Heart right ventricle (tissue), 16 donors: ENCODE data around the gene DIP2A. TPM values are rescaled to one million over a fixed set of nuclear protein-coding genes. Genes with fewer than 3 reads are reported as not detected.
A peak's percentile ranks its signal among the peaks of the same experiment; 100 is the strongest.

Experiments
- ATAC-seq, 8 donors: fragments of 200-7000 bp; cut with Tn5 transposase; one replicate each; pipeline ENCODE4 v1.9.1; 2020; ENCODE audit warnings: mild to moderate bottlenecking in 8 of 8, moderate library complexity in 8 of 8, moderate number of reproducible peaks in 1 of 8
- DNase-seq, 2 donors: peaks; one replicate each; pipeline ENCODE4 v3.0.0-alpha.2; 2020
- H3K27ac ChIP-seq, 10 donors: fragments of 200-600 bp; sonication (generic) in 2 of 10; one replicate each; pipeline versions ENCODE4 v1.5.0 to v1.8.0; 2020 to 2022; ENCODE audit warnings: mild to moderate bottlenecking in 3 of 10
- H3K27me3 ChIP-seq, 7 donors: fragments of 200-600 bp; one replicate each; pipeline ENCODE4 v1.8.0; 2021 to 2022; ENCODE audit warnings: mild to moderate bottlenecking in 2 of 7
- H3K36me3 ChIP-seq, 9 donors: fragments of 200-600 bp; sonication (generic) in 1 of 9; one replicate each; pipeline versions ENCODE4 v1.5.0 to v1.8.0; 2020 to 2022; ENCODE audit warnings: mild to moderate bottlenecking in 2 of 9
- H3K4me1 ChIP-seq, 9 donors: fragments of 200-600 bp; sonication (generic) in 1 of 9; one replicate each; pipeline versions ENCODE4 v1.5.0 to v1.8.0; 2020 to 2022; ENCODE audit warnings: mild to moderate bottlenecking in 4 of 9
- H3K4me3 ChIP-seq, 10 donors: fragments of 200-600 bp; sonication (generic) in 2 of 10; one replicate each; pipeline versions ENCODE4 v1.5.0 to v1.8.0; 2020 to 2022; ENCODE audit warnings: mild to moderate bottlenecking in 7 of 10, moderate library complexity in 2 of 10
- H3K9me3 ChIP-seq, 11 donors: fragments of 200-600 bp in 10 of 11; sonication (generic) in 2 of 11; one replicate each; pipeline versions ENCODE4 v1.5.0 to v1.8.0; 2013 to 2022; ENCODE audit warnings: mild to moderate bottlenecking in 2 of 11, control low read depth in 1 of 11, moderate library complexity in 1 of 11
- CTCF ChIP-seq, 9 donors: fragments of 200-600 bp; sonication (generic) in 2 of 9; IDR thresholded peaks; one replicate each; pipeline versions ENCODE4 v1.5.0 to v1.8.0; 2021 to 2022; ENCODE audit warnings: antibody characterized with exemption in 9 of 9, mild to moderate bottlenecking in 5 of 9, moderate library complexity in 1 of 9
- WGBS, 2 donors: extraction: QIAGEN DNeasy Blood & Tissue Kit; methylation state at CpG; one replicate each; pipeline ENCODE4 v1.1.7; 2013; ENCODE audit warnings: inconsistent platforms in 1 of 2; 5-methylcytosine and 5-hydroxymethylcytosine counted together
- intact Hi-C, 10 donors: fragments of 100-400 bp; cut with DNase I; formaldehyde crosslinking; loops; one replicate each; pipeline versions ENCODE4 v1.11.1 to v1.14.2; 2022
- polyA plus RNA-seq, 2 donors: library from polyadenylated mRNA; stranded (reverse); fragments of 200-250 nt; gene quantifications; one replicate each; pipeline ENCODE4 v1.2.3, GENCODE V29; 2013
- total RNA-seq, 10 donors: library from RNA; stranded (reverse); fragmentation: NEBNext Ultra II Directional in 3 of 10; extraction: Animal tissue kit (Norgen Biotek cat#: 25700) in 3 of 10; gene quantifications; one replicate each; pipeline versions ENCODE4 v1.2.1 to v1.2.4, GENCODE V29; 2021 to 2023
- donor health status: Arrhythmogenic right ventricular cardiomyopathy.
- donor health status: ischemic (EF 13 %, LVEDD 7.1; RV severe dilation, severe dysfunction).
- donor health status: healthy with polysubstance abuse.
- donor health status: DM: no; HTN: yes; CAD: no.
- donor health status: DM: no; HTN: no; CAD: no.
- donor health status: ischemic (EF 25% LVEDD 6.9; RV normal size, moderate dysfunction).
- donor health status: ischemic (EF 25% LVEDD 5.7; RV mildly dilated, moderate dysfunction).
- donor health status: healthy.
- donor health status: DM: yes; HTN: yes; CAD: no.
- donor health status: Ischemic cardiomyopathy.
- donor health status: ischemic (EF 35%, LVEDD 5.7; RV mildly dilated, moderate dysfunction).
- donor health status: nonischemic (EF 11% LVEDD 7.7; RV severe dilation, severe dysfunction).
- donor health status: DM: yes; HTN: yes; CAD: no.
- donor health status: PGD.
- donor health status: ischemic (EF 29% LVEDD 5.4; RV normal size, mild dysfunction).
- donor health status: nonischemic (EF 23%, LVEDD 6.1; RV moderate dilation, normal function).

Gene DIP2A
- total and polyA plus RNA-seq, 12 donors, result 9.4 to 45.2 (median 22.9) TPM

DNA sequence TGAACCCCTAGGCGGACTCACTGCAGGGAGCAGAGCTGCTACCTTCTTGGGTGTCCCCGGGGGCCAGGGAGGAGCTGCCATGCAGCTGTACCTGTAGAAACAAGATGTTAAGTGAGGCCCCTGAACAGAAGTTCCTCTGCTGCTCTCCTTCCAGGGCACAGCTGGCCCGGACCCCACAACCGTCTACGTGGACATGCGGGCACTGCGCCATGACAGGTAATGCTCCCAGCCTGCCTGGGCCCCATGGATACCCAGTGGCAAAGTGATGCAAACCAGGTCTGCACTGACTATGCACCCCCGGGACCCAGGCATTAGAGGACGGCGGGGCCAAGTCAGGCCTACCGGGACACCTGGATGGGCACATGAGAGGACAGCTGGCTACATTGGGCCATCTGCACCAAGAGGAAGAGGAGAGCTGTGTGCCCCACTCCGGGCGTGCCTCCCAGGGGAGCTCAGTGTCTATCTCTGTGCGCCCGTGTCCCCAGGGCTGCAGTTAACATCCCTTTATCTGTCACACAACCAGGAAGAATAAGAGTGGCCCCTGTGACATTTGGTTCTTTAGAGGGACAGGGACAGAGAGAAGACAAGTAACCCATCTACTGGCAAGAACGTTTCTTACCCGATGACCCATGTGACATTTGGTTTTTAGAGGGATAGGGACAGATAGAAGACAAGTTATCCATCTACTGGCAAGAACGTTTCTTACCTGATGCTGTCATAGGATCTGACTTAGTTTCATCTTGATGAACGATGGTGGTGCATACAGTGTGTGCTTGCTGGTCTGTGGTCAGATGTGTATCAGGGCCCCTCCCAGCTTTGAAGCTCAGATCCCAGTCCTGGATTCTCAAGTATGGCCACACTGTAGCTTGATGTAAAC, 102.1 kb downstream of the DIP2A start:
- ATAC-seq, result no peak
- H3K36me3 ChIP-seq, result peaks cover 0 to 98% (median 74%) of the 10 kb centered on the region in 9 donors
- WGBS, 2 donors, result 90 to 92% methylated on average over 19 of the region's 19 CpGs
- no peaks in the 10 kb centered on the region for H3K27me3 ChIP-seq
- peak overlapping the region in 4 of 10 donors; percentile 33 to 73 (median 48) for H3K27ac ChIP-seq
- TF ChIP-seq CTCF (IDR thresholded peaks at IDR 0.05), result no peak
- H3K4me3 ChIP-seq, result no peak overlapping the region
- no peaks in the 10 kb centered on the region for H3K9me3 ChIP-seq
- H3K4me1 ChIP-seq, result peaks cover 0 to 26% (median 16%) of the 10 kb centered on the region in 9 donors
- no peak for DNase-seq
- intact Hi-C loops, result no loop called here

DNA sequence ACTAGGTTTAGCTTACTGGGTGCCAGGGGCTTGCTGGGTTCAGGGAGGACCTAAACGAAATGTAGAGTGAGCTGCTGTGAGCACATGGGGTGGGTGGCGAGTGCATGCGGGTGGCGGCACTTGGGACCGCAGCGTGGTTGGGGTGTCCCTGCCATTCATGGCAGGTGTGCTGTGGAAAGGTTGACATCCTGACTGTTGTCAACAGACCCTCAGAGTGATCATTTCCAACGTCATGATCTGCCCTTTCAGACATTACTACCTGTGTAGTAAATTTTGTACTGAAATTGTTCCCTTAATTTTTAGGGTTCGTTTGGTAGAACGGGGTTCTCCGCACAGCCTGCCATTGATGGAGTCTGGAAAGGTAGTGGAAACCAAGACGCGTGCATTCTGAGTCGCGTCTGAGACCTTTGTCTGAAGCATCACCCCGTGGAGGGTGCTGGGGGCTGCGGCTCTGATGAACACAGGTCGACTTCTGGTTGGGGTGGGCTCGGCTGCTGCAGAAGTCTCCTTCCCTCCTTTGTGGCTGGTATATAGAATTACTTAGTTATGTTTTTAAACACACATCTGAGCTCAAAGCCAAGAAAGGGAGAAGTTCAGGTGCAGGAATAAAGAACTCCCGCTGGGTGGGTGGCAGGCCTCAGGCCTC, 102.9 kb downstream of the DIP2A start:
- Histone ChIP-seq H3K27me3 (no peaks in the 10 kb centered on the region), H3K36me3 (peaks cover 0 to 98% (median 74%) of the 10 kb centered on the region in 9 donors), H3K9me3 (no peaks in the 10 kb centered on the region), H3K27ac (no peak overlapping the region), H3K4me3 (no peak overlapping the region), H3K4me1 (peaks cover 0 to 21% (median 16%) of the 10 kb centered on the region in 9 donors)
- no peak for TF ChIP-seq CTCF (IDR thresholded peaks at IDR 0.05)
- DNase-seq, result no peak
- no peak for ATAC-seq
- WGBS, 2 donors, result 94% methylated on average over 19 of the region's 19 CpGs
- intact Hi-C loops, result no loop called here

DNA sequence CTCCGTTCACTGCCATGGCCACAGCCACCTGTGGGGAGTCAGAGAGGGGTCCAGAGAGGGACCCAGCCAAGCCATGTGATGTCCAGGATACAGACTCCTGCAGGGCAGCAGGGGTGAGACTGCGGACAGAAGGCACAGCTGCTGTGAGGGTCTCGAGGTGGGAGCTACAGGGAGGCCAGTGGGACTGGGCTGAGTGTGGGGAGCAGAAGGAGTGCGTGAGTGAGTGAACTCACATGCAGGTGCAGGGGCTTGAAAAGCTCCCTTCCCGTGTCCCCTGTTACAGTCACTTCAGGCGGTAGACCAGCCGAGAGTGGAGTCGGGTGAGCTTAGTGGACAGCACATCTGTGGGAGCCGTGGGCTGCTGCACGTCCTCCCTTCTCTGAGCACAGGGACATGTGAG, 103.8 kb downstream of the DIP2A start:
- no peak for DNase-seq
- H3K9me3 ChIP-seq, result no peaks in the 10 kb centered on the region
- WGBS, 2 donors, result 87 to 90% methylated on average over 10 of the region's 10 CpGs
- no peak overlapping the region for H3K4me3 ChIP-seq
- peaks cover 0 to 21% (median 16%) of the 10 kb centered on the region in 9 donors for H3K4me1 ChIP-seq
- H3K27me3 ChIP-seq, result no peaks in the 10 kb centered on the region
- no peak for ATAC-seq
- peaks cover 0 to 98% (median 74%) of the 10 kb centered on the region in 9 donors for H3K36me3 ChIP-seq
- no peak overlapping the region for H3K27ac ChIP-seq
- intact Hi-C loops, result no loop called here
- TF ChIP-seq CTCF (IDR thresholded peaks at IDR 0.05), result no peak

DNA sequence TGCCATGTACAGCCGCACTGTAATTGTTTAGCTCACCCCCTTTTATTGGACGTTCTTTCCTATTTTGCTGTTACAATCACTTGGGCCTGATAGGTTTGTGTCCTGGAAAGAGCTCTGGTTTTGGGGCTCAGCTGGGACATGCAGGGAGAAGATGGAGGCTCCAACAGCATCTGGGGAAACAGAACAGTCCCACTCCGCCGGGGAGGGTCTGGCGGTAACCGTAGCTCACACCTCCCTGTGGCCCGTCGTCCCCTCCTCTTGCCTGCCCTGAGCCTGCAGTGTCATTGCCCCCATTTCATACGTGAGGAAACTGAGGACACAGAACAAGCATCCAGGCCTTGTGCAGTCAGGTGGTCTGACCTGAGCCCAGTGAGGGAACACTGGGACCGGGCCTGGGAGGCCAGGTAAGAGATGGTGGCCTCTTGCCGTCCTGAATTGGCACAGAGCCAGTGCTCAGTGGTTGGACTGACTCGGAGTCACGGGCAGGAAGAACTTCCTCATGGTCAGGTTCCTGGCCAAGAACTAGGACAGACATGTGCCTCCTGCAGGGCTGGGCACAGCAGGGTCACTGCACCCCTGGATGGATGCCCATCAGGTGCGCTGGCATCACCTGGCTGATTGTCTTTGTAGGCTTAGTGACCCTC, 104.4 kb downstream of the DIP2A start:
- intact Hi-C loops, result no loop called here
- H3K27me3 ChIP-seq, result no peaks in the 10 kb centered on the region
- TF ChIP-seq CTCF (IDR thresholded peaks at IDR 0.05), result no peak
- no peak for ATAC-seq
- no peaks in the 10 kb centered on the region for H3K9me3 ChIP-seq
- WGBS, 2 donors, result 79 to 82% methylated on average over 14 of the region's 14 CpGs
- DNase-seq, result no peak
- H3K27ac ChIP-seq, result no peak overlapping the region
- H3K4me1 ChIP-seq, result peaks cover 0 to 27% (median 16%) of the 10 kb centered on the region in 9 donors
- peaks cover 0 to 98% (median 74%) of the 10 kb centered on the region in 9 donors for H3K36me3 ChIP-seq
- no peak overlapping the region for H3K4me3 ChIP-seq
